Spleen (tissue), 11 donors: ENCODE data around the gene CDH16. TPM values are rescaled to one million over a fixed set of nuclear protein-coding genes. Genes with fewer than 3 reads are reported as not detected.
"Not testable (repeated sequence)": the region's sequence is repeated elsewhere in the genome, so short reads cannot be mapped to it uniquely, and the experiment has no call there.

Experiments used
- DNase-seq: peaks from one replicate; pipeline ENCODE4 v3.0.0-alpha.2; 2020
- H3K27ac ChIP-seq, 8 donors: fragments of 200-600 bp; sonication (generic) in 7 of 8; 1 replicate in 4 of 8; 2 replicates in 4 of 8; pipeline versions ENCODE4 v1.5.0 to v1.8.0; 2016 to 2021; ENCODE audit warnings: inconsistent platforms in 4 of 8, mild to moderate bottlenecking in 4 of 8, moderate library complexity in 1 of 8
- H3K27me3 ChIP-seq, 7 donors: fragments of 200-600 bp; sonication (generic) in 6 of 7; replicated peaks in 1 of 7; 1 replicate in 4 of 7; 2 replicates in 3 of 7; pipeline versions ENCODE4 v1.5.0 to v1.8.0; 2016 to 2021; ENCODE audit warnings: inconsistent platforms in 3 of 7, mild to moderate bottlenecking in 1 of 7
- H3K36me3 ChIP-seq, 6 donors: fragments of 200-600 bp; sonication (generic) in 5 of 6; 1 replicate in 4 of 6; 2 replicates in 2 of 6; pipeline versions ENCODE4 v1.5.0 to v1.8.0; 2016 to 2021; ENCODE audit warnings: inconsistent platforms in 2 of 6
- H3K4me1 ChIP-seq, 6 donors: fragments of 200-600 bp; sonication (generic) in 5 of 6; 1 replicate in 3 of 6; 2 replicates in 3 of 6; pipeline versions ENCODE4 v1.5.0 to v1.8.0; 2016 to 2021; ENCODE audit warnings: inconsistent platforms in 3 of 6
- H3K4me3 ChIP-seq, 8 donors: fragments of 200-600 bp; sonication (generic) in 7 of 8; 1 replicate in 4 of 8; 2 replicates in 4 of 8; pipeline versions ENCODE4 v1.5.0 to v1.8.0; 2016 to 2021; ENCODE audit warnings: inconsistent platforms in 4 of 8, mild to moderate bottlenecking in 4 of 8, moderate library complexity in 2 of 8
- H3K9me3 ChIP-seq, 8 donors: fragments of 200-600 bp; sonication (generic) in 7 of 8; 1 replicate in 4 of 8; 2 replicates in 4 of 8; pipeline versions ENCODE4 v1.5.0 to v1.8.0; 2016 to 2021; ENCODE audit warnings: inconsistent platforms in 4 of 8
- POLR2A ChIP-seq, 3 donors: fragments of 450-650 bp; IDR thresholded peaks; one replicate each; pipeline ENCODE4 v1.5.1; 2017; ENCODE audit warnings: antibody characterized with exemption in 3 of 3, mild to moderate bottlenecking in 1 of 3
- POLR2AphosphoS5 ChIP-seq, 3 donors: sonication (generic); formaldehyde crosslinking; IDR thresholded peaks; one replicate each; pipeline ENCODE4 v1.5.1; 2017; ENCODE audit warnings: antibody characterized with exemption in 3 of 3
- WGBS, 5 donors: extraction: QIAGEN DNeasy Blood & Tissue Kit in 3 of 5; methylation state at CpG; one replicate each; pipeline versions ENCODE4 v1.1.5 to v1.1.7; 2013 to 2018; 5-methylcytosine and 5-hydroxymethylcytosine counted together
- intact Hi-C: fragments of 100-400 bp; cut with DNase I; formaldehyde crosslinking; loops from one replicate; pipeline ENCODE4 v1.15.0; 2023; ENCODE audit warnings: low total_unique reads
- polyA plus RNA-seq, 3 donors: library from polyadenylated mRNA; stranded (reverse); fragments of 200-250 nt; gene quantifications; one replicate each; pipeline ENCODE4 v1.2.1, GENCODE V29; 2013
- total RNA-seq, 7 donors: library from RNA; depleted of rRNA in 3 of 7; stranded (reverse); fragments of >200 nt in 3 of 7; fragmentation: NEBNext Ultra II Directional in 4 of 7; extraction: Animal tissue kit (Norgen Biotek cat#: 25700) in 4 of 7; gene quantifications; one replicate each; pipeline versions ENCODE4 v1.1.0 to v1.2.1, GENCODE V29; 2016 to 2021
- TF ChIP-seq, protein P1 (sequence below), 11 experiments: fragments of 200-600 bp in 7 of 11; fragments of 450-650 bp in 4 of 11; sonication (generic) in 4 of 11; IDR thresholded peaks in 8 of 11; conservative IDR thresholded peaks in 3 of 11; 1 replicate in 7 of 11; 2 replicates in 4 of 11; pipeline versions ENCODE4 v1.4.0 to v1.8.0; 2016 to 2021; ENCODE audit warnings: antibody characterized with exemption in 11 of 11, inconsistent platforms in 4 of 11, mild to moderate bottlenecking in 1 of 11
- donor health status: healthy with polysubstance abuse.
- donor health status: DM: no; HTN: no; CAD: no; lungs with moderate emphysema.
- donor health status: DM: no; HTN: no; CAD: no.
- donor health status: Bipolar disorder and iron deficiency.
- donor health status: healthy.
- donor health status: DM: no; HTN: no; CAD: no.
- donor health status: DM: yes; HTN: yes; CAD: no.

The CDH16 gene
- total and polyA plus RNA-seq, 10 donors = not detected

DNA sequence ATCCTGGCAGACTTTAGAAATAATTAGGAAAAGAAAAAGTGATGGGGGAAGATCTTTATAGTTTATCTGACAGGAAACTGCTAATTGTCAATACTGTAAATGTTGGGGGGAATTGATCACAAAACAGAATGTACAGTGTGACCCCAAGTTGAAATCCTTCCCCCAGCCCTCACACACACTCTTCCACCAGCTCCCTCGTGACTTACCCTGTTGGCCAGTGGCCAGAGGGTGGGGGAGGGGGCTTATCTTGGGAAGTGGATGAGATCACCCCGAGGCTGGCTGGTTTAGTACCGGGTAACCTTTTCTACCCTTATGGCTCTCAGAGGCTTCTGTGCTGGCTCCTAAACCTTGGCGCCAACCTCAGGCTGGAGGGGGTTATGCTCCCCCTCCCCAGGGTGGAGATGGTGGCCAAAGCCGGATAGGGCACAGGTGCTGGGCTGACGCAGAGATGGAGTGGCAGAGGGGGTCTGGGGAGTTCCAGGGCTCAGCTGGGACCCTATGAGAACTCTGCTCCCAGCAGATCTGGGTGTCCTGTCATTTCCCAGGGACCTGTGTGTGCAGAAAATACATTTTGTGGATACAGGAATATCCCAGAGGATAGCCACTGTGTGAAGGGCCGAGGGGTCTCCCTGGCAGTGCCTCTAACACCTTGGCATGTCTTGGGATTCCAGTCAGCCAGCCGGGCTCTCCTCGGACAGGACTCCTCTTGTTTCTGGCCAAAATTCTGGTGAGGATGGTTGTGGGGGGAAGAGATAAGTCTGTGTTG, 18.6 kb downstream of the CDH16 start:
- TF ChIP-seq POLR2AphosphoS5 (IDR thresholded peaks at IDR 0.05) (no peak), POLR2A (IDR thresholded peaks at IDR 0.05) (no peak)
- TF ChIP-seq, protein P1, sequence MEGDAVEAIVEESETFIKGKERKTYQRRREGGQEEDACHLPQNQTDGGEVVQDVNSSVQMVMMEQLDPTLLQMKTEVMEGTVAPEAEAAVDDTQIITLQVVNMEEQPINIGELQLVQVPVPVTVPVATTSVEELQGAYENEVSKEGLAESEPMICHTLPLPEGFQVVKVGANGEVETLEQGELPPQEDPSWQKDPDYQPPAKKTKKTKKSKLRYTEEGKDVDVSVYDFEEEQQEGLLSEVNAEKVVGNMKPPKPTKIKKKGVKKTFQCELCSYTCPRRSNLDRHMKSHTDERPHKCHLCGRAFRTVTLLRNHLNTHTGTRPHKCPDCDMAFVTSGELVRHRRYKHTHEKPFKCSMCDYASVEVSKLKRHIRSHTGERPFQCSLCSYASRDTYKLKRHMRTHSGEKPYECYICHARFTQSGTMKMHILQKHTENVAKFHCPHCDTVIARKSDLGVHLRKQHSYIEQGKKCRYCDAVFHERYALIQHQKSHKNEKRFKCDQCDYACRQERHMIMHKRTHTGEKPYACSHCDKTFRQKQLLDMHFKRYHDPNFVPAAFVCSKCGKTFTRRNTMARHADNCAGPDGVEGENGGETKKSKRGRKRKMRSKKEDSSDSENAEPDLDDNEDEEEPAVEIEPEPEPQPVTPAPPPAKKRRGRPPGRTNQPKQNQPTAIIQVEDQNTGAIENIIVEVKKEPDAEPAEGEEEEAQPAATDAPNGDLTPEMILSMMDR (IDR thresholded peaks at IDR 0.05 in 8 of 11, conservative IDR thresholded peaks at IDR 0.05 in 3 of 11) = no peak
- Histone ChIP-seq H3K27me3 (no peaks in the 10 kb centered on the region), H3K36me3 (no peaks in the 10 kb centered on the region), H3K9me3 (no peaks in the 10 kb centered on the region), H3K27ac (peak overlapping the region in 4 of 8 donors; percentile 22 to 39 (median 34)), H3K4me3 (no peak overlapping the region), H3K4me1 (peaks cover 0 to 16% (median 7%) of the 10 kb centered on the region in 6 donors)
- 46 to 56% (median 52%) methylated on average over 6 to 9 of the region's 9 CpGs for WGBS, 5 donors
- intact Hi-C loops = no loop called here
- no peak for DNase-seq

DNA sequence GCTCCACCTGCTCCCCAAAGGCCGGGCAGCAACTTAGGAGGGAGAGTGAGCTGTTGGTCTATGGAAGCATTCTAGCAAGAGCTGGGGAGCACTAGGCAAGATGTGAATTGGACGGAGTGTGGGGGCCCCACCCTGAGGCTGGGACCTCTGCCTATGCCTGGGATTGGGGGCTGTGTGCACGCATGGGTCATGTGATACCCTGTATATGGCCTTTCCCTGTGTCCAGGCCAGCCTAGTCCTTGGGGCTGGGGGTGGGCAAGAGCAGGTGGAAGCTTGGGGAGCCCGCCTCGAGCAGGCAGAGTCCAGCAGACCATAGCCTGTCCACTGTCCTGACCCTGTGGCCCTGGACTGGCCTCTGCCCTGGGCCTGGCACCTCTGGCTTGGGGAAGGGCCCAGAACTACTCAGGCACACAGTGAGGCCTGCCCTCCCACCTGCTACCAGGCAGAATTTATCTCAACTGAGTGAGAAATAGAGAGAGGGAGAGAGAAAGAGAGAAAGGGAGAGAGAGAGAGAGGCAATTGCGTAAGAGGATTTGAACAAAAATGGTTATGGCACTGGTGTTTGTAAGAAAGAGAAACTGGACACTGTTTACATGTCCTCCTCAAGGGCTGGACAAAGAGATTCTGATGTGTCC, 19.3 kb downstream of the CDH16 start:
- H3K4me3 ChIP-seq = no peak overlapping the region
- intact Hi-C loops = no loop called here
- H3K36me3 ChIP-seq = no peaks in the 10 kb centered on the region
- H3K27ac ChIP-seq = peak overlapping the region in 4 of 8 donors; percentile 22 to 46 (median 37)
- DNase-seq = no peak
- H3K4me1 ChIP-seq = peaks cover 0 to 16% (median 7%) of the 10 kb centered on the region in 6 donors
- H3K9me3 ChIP-seq = no peaks in the 10 kb centered on the region
- TF ChIP-seq, protein P1 (IDR thresholded peaks at IDR 0.05 in 8 of 11, conservative IDR thresholded peaks at IDR 0.05 in 3 of 11) = no peak
- TF ChIP-seq POLR2A (IDR thresholded peaks at IDR 0.05) = no peak
- no peak for TF ChIP-seq POLR2AphosphoS5 (IDR thresholded peaks at IDR 0.05)
- WGBS, 5 donors = 80 to 94% (median 88%) methylated on average over 4 to 6 of the region's 6 CpGs
- H3K27me3 ChIP-seq = no peaks in the 10 kb centered on the region

DNA sequence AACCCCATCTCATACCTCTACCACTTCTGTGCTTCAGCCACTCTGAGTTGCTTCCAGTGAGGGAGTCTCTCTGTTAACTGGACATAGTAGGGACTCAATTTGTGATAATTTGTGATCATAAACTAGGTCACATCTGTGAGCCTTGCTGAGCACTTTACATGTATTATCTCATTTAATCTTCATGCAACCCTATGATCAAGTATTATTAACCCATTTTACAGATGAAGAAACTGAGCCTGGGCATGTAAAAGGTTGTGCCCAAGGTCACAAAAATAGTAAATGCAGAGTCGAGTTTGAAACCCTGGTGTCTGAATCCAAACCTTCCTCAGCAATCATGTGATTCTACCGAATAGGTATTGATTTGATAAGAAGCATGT, 19.8 kb downstream of the CDH16 start:
- Histone ChIP-seq H3K9me3 (no peaks in the 10 kb centered on the region), H3K4me3 (no peak overlapping the region), H3K27ac (no peak overlapping the region), H3K4me1 (peaks cover 0 to 16% (median 7%) of the 10 kb centered on the region in 6 donors), H3K36me3 (no peaks in the 10 kb centered on the region), H3K27me3 (no peaks in the 10 kb centered on the region)
- TF ChIP-seq, protein P1 (IDR thresholded peaks at IDR 0.05 in 8 of 11, conservative IDR thresholded peaks at IDR 0.05 in 3 of 11) = no peak
- TF ChIP-seq POLR2AphosphoS5 (IDR thresholded peaks at IDR 0.05) = no peak
- TF ChIP-seq POLR2A (IDR thresholded peaks at IDR 0.05) = no peak
- WGBS, 5 donors = 77 to 95% (median 81%) methylated on average over 2 of the region's 2 CpGs
- intact Hi-C loops = no loop called here
- DNase-seq = no peak

DNA sequence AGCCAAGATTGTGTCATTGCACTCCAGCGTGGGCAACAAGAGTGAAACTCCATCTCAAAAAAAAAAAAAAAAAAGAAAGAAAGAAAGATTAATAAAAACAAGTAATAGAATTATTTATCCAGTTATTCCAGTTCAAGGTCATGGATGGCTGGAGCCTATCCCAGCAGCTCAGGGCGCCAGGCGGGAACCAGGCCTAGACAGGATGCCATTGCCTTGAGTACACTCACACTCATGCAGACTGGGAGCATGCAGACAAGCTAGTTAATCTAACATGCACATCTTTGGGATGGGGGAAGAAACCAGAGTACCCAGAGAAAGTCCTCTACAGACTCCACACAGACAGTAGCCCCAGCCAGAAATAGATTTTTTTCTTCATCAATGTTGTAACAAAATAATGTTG, 20.5 kb downstream of the CDH16 start:
- intact Hi-C loops = no loop called here
- H3K4me3 ChIP-seq = no peak overlapping the region
- no peak for TF ChIP-seq POLR2AphosphoS5 (IDR thresholded peaks at IDR 0.05)
- TF ChIP-seq, protein P1 (IDR thresholded peaks at IDR 0.05 in 8 of 11, conservative IDR thresholded peaks at IDR 0.05 in 3 of 11) = no peak
- TF ChIP-seq POLR2A (IDR thresholded peaks at IDR 0.05) = no peak
- H3K4me1 ChIP-seq = peaks cover 0 to 16% (median 7%) of the 10 kb centered on the region in 6 donors
- H3K27ac ChIP-seq = no peak overlapping the region
- H3K27me3 ChIP-seq = no peaks in the 10 kb centered on the region
- no peaks in the 10 kb centered on the region for H3K36me3 ChIP-seq
- no peak for DNase-seq
- 77 to 92% (median 88%) methylated on average over 3 of the region's 3 CpGs for WGBS, 5 donors
- H3K9me3 ChIP-seq = no peaks in the 10 kb centered on the region

DNA sequence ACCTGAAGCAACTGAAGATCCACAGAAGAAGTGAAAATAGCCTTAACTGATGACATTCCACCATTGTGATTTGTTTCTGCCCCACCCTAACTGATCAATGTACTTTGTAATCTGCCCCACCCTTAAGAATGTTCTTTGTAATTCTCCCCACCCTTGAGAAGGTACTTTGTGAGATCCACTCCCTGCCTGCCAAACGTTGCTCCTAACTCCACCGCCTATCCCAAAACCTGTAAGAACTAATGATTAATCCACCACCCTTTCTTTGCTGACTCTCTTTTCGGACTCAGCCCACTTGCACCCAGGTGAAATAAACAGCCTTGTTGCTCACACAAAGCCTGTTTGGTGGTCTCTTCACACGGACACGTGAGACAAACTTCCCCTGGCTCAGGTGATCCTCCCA, 22.0 kb downstream of the CDH16 start:
- 85 to 93% (median 88%) methylated on average over 5 of the region's 5 CpGs for WGBS, 5 donors
- H3K27ac ChIP-seq, intact Hi-C loops: not testable (repeated sequence)

More for the DNA sequence above, 22.0 kb downstream of the CDH16 start:
- not testable (repeated sequence) for H3K9me3 ChIP-seq, H3K36me3 ChIP-seq, H3K4me3 ChIP-seq, H3K27me3 ChIP-seq, DNase-seq
- H3K4me1 ChIP-seq = peaks cover 0 to 16% (median 7%) of the 10 kb centered on the region in 6 donors
